ENCODE measurements around the gene PHETA1.

DNA sequence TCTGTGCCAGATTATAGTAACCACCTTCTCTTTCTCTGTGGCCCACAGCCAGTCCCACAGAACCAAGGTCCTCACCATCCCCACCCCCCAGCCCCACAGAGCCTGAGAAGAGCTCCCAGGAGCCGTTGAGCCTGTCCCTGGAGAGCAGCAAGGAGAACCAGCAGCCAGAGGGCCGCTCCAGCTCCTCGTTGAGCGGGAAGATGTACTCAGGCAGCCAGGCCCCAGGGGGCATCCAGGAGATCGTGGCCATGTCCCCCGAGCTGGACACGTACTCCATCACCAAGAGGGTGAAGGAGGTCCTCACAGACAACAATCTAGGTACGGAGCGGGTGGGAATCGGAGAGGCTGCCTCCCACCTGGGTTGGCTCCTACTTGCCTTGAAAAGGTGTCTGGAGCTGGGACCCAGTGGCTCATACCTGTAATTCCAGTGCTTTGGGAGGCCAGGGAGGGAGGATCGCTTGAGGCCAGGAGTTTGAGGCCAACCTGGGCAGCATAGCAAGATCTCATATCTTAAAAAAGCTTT, 34.4 kb downstream of the PHETA1 start:
- no peak for TF ChIP-seq CTCF (IDR thresholded peaks at IDR 0.05; ENCODE audit: poor library complexity, severe bottlenecking)
- no peak for TF ChIP-seq EZH2 (IDR thresholded peaks at IDR 0.05; ENCODE audit: borderline replicate concordance, insufficient read depth, low read length, poor library complexity, severe bottlenecking)
- TF ChIP-seq, protein P1, sequence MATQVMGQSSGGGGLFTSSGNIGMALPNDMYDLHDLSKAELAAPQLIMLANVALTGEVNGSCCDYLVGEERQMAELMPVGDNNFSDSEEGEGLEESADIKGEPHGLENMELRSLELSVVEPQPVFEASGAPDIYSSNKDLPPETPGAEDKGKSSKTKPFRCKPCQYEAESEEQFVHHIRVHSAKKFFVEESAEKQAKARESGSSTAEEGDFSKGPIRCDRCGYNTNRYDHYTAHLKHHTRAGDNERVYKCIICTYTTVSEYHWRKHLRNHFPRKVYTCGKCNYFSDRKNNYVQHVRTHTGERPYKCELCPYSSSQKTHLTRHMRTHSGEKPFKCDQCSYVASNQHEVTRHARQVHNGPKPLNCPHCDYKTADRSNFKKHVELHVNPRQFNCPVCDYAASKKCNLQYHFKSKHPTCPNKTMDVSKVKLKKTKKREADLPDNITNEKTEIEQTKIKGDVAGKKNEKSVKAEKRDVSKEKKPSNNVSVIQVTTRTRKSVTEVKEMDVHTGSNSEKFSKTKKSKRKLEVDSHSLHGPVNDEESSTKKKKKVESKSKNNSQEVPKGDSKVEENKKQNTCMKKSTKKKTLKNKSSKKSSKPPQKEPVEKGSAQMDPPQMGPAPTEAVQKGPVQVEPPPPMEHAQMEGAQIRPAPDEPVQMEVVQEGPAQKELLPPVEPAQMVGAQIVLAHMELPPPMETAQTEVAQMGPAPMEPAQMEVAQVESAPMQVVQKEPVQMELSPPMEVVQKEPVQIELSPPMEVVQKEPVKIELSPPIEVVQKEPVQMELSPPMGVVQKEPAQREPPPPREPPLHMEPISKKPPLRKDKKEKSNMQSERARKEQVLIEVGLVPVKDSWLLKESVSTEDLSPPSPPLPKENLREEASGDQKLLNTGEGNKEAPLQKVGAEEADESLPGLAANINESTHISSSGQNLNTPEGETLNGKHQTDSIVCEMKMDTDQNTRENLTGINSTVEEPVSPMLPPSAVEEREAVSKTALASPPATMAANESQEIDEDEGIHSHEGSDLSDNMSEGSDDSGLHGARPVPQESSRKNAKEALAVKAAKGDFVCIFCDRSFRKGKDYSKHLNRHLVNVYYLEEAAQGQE (IDR thresholded peaks at IDR 0.05; ENCODE audit: borderline replicate concordance), result no peak
- TF ChIP-seq MXI1 (conservative IDR thresholded peaks at IDR 0.05; ENCODE audit: poor library complexity, severe bottlenecking), result no peak
